HG03159 (cell line): ENCODE measurements around the gene FN3KRP.

Source experiments
- ATAC-seq: cut with Tn5 transposase; IDR thresholded peaks from one replicate; pipeline ENCODE4 v1.9.1; 2021; ENCODE audit warnings: mild to moderate bottlenecking, moderate library complexity; ENCODE audit not compliant: unreplicated experiment

Gene FN3KRP

GRCh38 chr17:82775001-82775823 is 58.7 kb downstream of the FN3KRP start:
- ATAC-seq = no peak

GRCh38 chr17:82776454-82776853 is 59.9 kb downstream of the FN3KRP start:
- ATAC-seq = no peak
